ENCODE data around the gene MECP2. TPM values are rescaled to one million over a fixed set of nuclear protein-coding genes. Genes with fewer than 3 reads are reported as not detected.

The MECP2 gene
- total and polyA plus RNA-seq, 2 donors from 2014 or later: 14.0 to 74.7 TPM

DNA sequence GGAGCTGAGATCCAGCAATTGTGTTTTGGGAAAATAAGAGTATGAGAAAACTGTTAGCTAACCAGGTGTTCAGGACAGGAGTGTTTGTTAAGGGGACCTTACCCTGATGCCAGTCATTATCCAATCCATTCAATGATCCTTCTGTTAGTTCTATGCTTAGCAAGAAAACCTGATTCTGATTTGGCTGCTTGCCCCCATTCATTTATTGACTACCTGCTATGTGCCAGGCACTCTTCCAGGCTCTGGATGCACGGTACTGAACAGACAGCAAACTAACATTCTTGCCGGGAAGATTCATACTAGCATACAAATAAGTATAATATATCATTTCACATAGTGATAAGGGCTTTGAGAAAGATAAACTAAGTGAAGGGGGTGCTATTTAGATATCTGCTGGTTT is 1.0 kb upstream of the MECP2 start:
- Histone ChIP-seq H3K9me3 (ENCODE audit: control insufficient read depth in 2 of 3, insufficient read depth in 1 of 3, low read length in 3 of 3) (no peaks in the 10 kb centered on the region), H3K36me3 (ENCODE audit: control insufficient read depth in 2 of 3, insufficient read depth in 3 of 3, low read length in 3 of 3) (no peaks in the 10 kb centered on the region), H3K4me1 (ENCODE audit: control insufficient read depth in 2 of 3, insufficient read depth in 2 of 3, low read depth in 1 of 3, low read length in 3 of 3) (peaks cover 2 to 16% (median 9%) of the 10 kb centered on the region in 3 donors), H3K9ac (ENCODE audit: low read length in 3 of 3) (no peak overlapping the region), H3K4me3 (ENCODE audit: low read length in 3 of 3) (no peak overlapping the region), H3K27me3 (ENCODE audit: control insufficient read depth, insufficient read depth, low read length) (no peaks in the 10 kb centered on the region), H3K27ac (ENCODE audit: low read depth in 2 of 2, low read length in 2 of 2) (no peak overlapping the region)
- intact Hi-C loops (cut with DNase I): no loop called here
- TF ChIP-seq, protein P1, sequence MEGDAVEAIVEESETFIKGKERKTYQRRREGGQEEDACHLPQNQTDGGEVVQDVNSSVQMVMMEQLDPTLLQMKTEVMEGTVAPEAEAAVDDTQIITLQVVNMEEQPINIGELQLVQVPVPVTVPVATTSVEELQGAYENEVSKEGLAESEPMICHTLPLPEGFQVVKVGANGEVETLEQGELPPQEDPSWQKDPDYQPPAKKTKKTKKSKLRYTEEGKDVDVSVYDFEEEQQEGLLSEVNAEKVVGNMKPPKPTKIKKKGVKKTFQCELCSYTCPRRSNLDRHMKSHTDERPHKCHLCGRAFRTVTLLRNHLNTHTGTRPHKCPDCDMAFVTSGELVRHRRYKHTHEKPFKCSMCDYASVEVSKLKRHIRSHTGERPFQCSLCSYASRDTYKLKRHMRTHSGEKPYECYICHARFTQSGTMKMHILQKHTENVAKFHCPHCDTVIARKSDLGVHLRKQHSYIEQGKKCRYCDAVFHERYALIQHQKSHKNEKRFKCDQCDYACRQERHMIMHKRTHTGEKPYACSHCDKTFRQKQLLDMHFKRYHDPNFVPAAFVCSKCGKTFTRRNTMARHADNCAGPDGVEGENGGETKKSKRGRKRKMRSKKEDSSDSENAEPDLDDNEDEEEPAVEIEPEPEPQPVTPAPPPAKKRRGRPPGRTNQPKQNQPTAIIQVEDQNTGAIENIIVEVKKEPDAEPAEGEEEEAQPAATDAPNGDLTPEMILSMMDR (IDR thresholded peaks at IDR 0.05; ENCODE audit: borderline replicate concordance, extremely low read depth, insufficient read depth): no peak
- FAIRE-seq: no peak
- DNase-seq: no peak

DNA sequence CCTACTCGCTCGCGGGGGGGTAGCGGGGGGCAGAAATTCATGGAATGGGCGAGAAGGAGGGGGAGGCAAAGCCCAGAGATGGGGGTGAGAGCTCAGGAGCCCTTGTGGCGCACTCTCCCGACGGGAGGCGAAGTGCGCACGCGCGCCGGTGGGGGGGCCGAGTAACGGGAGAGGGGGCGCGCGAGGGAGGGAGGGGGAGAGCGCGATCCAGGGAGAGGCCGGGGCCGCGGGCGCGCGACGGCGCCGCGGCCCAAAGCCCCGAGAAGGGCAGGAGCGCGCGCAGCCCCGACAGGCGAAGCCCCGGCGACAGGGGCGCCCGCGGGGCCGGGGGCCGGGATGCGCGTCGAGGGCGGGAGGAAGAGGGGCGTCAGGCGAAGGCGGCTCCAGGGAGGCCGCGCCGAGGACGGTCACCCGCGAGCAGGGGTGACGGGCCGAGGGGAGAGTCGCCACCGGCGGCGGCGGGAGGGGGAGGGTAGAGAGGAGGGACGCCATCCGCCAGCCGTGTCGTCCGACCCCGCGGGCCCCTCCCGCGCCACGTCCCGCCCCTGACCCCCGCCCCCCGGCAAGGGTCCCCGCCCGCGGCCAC is 421 bp downstream of the MECP2 start:
- TF ChIP-seq, protein P1 (IDR thresholded peaks at IDR 0.05; ENCODE audit: borderline replicate concordance, extremely low read depth, insufficient read depth): no peak
- no peaks in the 10 kb centered on the region for H3K9me3 ChIP-seq (ENCODE audit: control insufficient read depth in 2 of 3, insufficient read depth in 1 of 3, low read length in 3 of 3)
- H3K36me3 ChIP-seq (ENCODE audit: control insufficient read depth in 2 of 3, insufficient read depth in 3 of 3, low read length in 3 of 3): no peaks in the 10 kb centered on the region
- FAIRE-seq (no peak), DNase-seq (peak; percentile 82 to 91 (median 85))
- H3K4me3 ChIP-seq (ENCODE audit: low read length in 3 of 3): peak overlapping the region; percentile 62 to 88 (median 87)
- peak overlapping the region; percentile 44 to 92 (median 60) for H3K9ac ChIP-seq (ENCODE audit: low read length in 3 of 3)
- intact Hi-C loops (cut with DNase I): no loop called here
- peaks cover 2 to 21% (median 13%) of the 10 kb centered on the region in 3 donors for H3K4me1 ChIP-seq (ENCODE audit: control insufficient read depth in 2 of 3, insufficient read depth in 2 of 3, low read depth in 1 of 3, low read length in 3 of 3)
- peak overlapping the region; percentile 85 to 91 for H3K27ac ChIP-seq (ENCODE audit: low read depth in 2 of 2, low read length in 2 of 2)
- H3K27me3 ChIP-seq (ENCODE audit: control insufficient read depth, insufficient read depth, low read length): no peaks in the 10 kb centered on the region

DNA sequence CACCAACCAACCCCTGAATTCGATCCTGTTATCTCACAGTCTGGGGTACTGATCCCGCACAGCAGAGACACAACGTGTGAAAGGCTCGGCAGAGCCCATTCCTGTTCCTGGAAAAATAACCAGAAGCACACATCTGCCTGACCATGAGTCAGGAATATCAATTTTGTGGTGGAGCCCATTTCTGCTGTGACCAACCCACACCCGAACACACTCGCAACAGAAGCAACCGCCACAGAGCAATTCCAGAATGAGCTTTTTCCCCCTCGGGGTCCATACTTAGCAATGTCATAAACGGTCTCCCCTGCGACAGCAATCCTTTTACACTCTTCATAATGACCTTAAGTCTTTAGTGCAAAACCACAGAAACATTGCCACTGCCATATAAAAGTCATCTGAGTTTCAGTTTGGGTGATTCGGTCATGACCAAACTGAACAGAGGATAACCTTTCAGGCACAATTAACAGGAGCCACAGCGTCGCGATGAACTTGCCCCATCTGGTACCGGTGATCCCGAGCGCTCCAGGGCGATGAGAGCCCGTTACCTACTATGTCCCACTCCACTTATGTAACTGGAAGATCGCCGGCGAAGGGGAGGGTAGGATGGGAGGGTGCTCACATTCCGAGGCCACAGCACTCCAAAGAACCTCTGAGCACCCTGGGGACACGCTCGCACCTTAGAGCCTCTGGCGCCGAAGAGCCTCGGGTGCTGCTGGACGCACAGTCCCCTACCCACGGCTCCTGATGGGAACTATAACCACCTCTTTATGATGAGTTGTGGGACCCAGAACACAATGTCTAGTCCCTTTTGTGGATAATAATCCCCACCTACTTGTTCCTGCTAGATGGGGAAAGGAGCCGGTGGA is 1.1 kb downstream of the MECP2 start:
- TF ChIP-seq, protein P1 (IDR thresholded peaks at IDR 0.05; ENCODE audit: borderline replicate concordance, extremely low read depth, insufficient read depth): no peak
- intact Hi-C loops (cut with DNase I): no loop called here

More for the DNA sequence above, 1.1 kb downstream of the MECP2 start:
- H3K36me3 ChIP-seq (ENCODE audit: control insufficient read depth in 2 of 3, insufficient read depth in 3 of 3, low read length in 3 of 3): no peaks in the 10 kb centered on the region
- peak overlapping the region; percentile 62 to 88 (median 87) for H3K4me3 ChIP-seq (ENCODE audit: low read length in 3 of 3)
- H3K27me3 ChIP-seq (ENCODE audit: control insufficient read depth, insufficient read depth, low read length): no peaks in the 10 kb centered on the region
- peak overlapping the region; percentile 85 to 91 for H3K27ac ChIP-seq (ENCODE audit: low read depth in 2 of 2, low read length in 2 of 2)
- H3K4me1 ChIP-seq (ENCODE audit: control insufficient read depth in 2 of 3, insufficient read depth in 2 of 3, low read depth in 1 of 3, low read length in 3 of 3): peaks cover 2 to 21% (median 16%) of the 10 kb centered on the region in 3 donors
- H3K9me3 ChIP-seq (ENCODE audit: control insufficient read depth in 2 of 3, insufficient read depth in 1 of 3, low read length in 3 of 3): no peaks in the 10 kb centered on the region
- FAIRE-seq (no peak), DNase-seq (peak in 3 of 5 donors; percentile 30 to 64 (median 54))
- peak overlapping the region; percentile 44 to 92 (median 60) for H3K9ac ChIP-seq (ENCODE audit: low read length in 3 of 3)

Measured in kidney (tissue), 14 donors.